H1 (cell line): Measurements from ENCODE around the gene DPP4. TPM values are rescaled to one million over a fixed set of nuclear protein-coding genes. Genes with fewer than 3 reads are reported as not detected.

ENCODE experiments used
- EP300 ChIP-seq, 2 experiments: IDR thresholded peaks; 1 replicate in 1 of 2; 2 replicates in 1 of 2; pipeline ENCODE4 v1.6.1; 2011 to 2012; ENCODE audit warnings: low read depth in 2 of 2, low read length in 2 of 2, mild to moderate bottlenecking in 2 of 2, borderline replicate concordance in 1 of 2, inconsistent platforms in 1 of 2, moderate library complexity in 1 of 2
- FOSL1 ChIP-seq: IDR thresholded peaks from 2 replicates; pipeline ENCODE4 v1.6.1; 2011; ENCODE audit warnings: mild to moderate bottlenecking, low read depth, low read length, moderate library complexity; ENCODE audit not compliant: insufficient read depth
- PHF8 ChIP-seq: fragments of 200-600 bp; sonication (generic); conservative IDR thresholded peaks from 2 replicates; pipeline ENCODE4 v1.7.1; 2012; ENCODE audit warnings: low read depth, mild to moderate bottlenecking, inconsistent platforms, low read length, moderate library complexity
- TBP ChIP-seq: IDR thresholded peaks from 2 replicates; pipeline ENCODE4 v1.6.1; 2011; ENCODE audit warnings: low read depth, low read length, improper control_type of control experiment
- TCF12 ChIP-seq: IDR thresholded peaks from 2 replicates; pipeline ENCODE4 v1.6.1; 2011; ENCODE audit warnings: low read depth, mild to moderate bottlenecking, low read length
- USF2 ChIP-seq: IDR thresholded peaks from 2 replicates; pipeline ENCODE4 v1.6.1; 2011; ENCODE audit warnings: low read length, improper control_type of control experiment
- polyA plus RNA-seq, 7 experiments: library from polyadenylated mRNA; depleted of rRNA in 3 of 7; stranded (reverse) in 5 of 7; unstranded in 2 of 7; fragments of >200 nt in 5 of 7; fragments of 200-250 nt in 2 of 7; gene quantifications; 1 replicate in 5 of 7; 2 replicates in 1 of 7; 4 replicates in 1 of 7; pipeline versions ENCODE4 v1.2.1 to v1.2.3, GENCODE V29; 2011 to 2013; ENCODE audit warnings: missing spikeins in 2 of 7, mixed read lengths in 2 of 7
- total RNA-seq: library from RNA; stranded (reverse); fragmentation: NEBNext Ultra II Directional; extraction: Animal tissue kit (Norgen Biotek cat#: 25700); gene quantifications from 2 replicates; pipeline ENCODE4 v1.2.1, GENCODE V29; 2021

Gene DPP4
- total and polyA plus RNA-seq, 2 of the 8 experiments (the other 6 are each of a cell fraction or from before 2014, with no cell fraction given), result 1.3 to 3.1 TPM

- no peak for TF ChIP-seq USF2
- no peak for TF ChIP-seq PHF8
- no peak for TF ChIP-seq FOSL1
- TF ChIP-seq TCF12, result no peak
- no peak for TF ChIP-seq TBP
- no peak for TF ChIP-seq EP300 (IDR thresholded peaks at IDR 0.05; ENCODE audit: borderline replicate concordance in 1 of 2, low read depth in 2 of 2, low read length in 2 of 2)
- TF ChIP-seq, all 59 proteins: peak for 0
Observed at GRCh38 chr2:161964160-161964559, 109.9 kb downstream of the DPP4 start (continued).
